Measurements from ENCODE around the gene NTSR1.

DNA sequence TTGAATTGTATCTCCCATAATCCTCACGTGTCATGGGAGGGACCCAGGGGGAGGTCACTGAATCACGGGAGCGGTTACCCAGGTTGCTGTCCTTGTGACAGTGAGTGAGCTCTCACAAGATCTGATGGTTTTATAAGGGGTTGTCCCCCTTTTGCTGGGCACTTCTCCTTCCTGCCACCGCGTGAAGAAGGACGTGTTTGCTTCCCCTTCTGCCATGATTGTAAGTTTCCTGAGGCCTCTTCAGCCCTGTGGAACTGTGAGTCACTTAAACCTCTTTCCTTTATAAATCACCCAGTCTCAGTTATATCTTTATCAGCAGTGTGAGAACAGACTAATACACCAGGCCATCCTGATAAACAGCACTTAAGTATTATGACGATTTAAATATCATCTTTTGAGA, 78.7 kb downstream of the NTSR1 start:
- TF ChIP-seq, protein P1, sequence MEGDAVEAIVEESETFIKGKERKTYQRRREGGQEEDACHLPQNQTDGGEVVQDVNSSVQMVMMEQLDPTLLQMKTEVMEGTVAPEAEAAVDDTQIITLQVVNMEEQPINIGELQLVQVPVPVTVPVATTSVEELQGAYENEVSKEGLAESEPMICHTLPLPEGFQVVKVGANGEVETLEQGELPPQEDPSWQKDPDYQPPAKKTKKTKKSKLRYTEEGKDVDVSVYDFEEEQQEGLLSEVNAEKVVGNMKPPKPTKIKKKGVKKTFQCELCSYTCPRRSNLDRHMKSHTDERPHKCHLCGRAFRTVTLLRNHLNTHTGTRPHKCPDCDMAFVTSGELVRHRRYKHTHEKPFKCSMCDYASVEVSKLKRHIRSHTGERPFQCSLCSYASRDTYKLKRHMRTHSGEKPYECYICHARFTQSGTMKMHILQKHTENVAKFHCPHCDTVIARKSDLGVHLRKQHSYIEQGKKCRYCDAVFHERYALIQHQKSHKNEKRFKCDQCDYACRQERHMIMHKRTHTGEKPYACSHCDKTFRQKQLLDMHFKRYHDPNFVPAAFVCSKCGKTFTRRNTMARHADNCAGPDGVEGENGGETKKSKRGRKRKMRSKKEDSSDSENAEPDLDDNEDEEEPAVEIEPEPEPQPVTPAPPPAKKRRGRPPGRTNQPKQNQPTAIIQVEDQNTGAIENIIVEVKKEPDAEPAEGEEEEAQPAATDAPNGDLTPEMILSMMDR (IDR thresholded peaks at IDR 0.05) = no peak
- TF ChIP-seq POLR2A (IDR thresholded peaks at IDR 0.05) (no peak), EP300 (IDR thresholded peaks at IDR 0.05) (no peak)

Data from ovary (tissue), 3 donors.